ENCODE results near the gene SEZ6L. TPM values are rescaled to one million over a fixed set of nuclear protein-coding genes. Genes with fewer than 3 reads are reported as not detected.

Gene SEZ6L
- total RNA-seq, 2 experiments from 2014 or later, result 0.05 TPM; not detected in 1

DNA sequence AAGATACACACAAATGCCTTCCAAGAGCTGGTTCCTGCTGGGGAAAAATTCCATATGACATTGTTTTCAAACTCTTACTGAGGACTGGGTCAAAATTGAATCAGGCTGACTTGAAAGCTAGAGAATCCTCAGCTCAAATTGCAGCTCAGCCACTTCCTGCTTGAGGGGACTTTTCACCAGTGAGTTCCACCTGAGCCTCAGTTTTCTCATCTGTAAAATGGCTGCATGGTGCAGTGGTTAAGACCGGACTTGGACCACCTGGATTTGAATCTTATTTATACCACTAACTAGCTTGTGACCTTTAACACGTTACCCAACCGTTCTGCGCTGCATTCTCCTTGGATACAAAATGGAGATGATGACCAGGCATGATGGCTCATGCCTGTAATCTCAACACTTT lies 189.9 kb downstream of the SEZ6L start:
- TF ChIP-seq, protein P1, sequence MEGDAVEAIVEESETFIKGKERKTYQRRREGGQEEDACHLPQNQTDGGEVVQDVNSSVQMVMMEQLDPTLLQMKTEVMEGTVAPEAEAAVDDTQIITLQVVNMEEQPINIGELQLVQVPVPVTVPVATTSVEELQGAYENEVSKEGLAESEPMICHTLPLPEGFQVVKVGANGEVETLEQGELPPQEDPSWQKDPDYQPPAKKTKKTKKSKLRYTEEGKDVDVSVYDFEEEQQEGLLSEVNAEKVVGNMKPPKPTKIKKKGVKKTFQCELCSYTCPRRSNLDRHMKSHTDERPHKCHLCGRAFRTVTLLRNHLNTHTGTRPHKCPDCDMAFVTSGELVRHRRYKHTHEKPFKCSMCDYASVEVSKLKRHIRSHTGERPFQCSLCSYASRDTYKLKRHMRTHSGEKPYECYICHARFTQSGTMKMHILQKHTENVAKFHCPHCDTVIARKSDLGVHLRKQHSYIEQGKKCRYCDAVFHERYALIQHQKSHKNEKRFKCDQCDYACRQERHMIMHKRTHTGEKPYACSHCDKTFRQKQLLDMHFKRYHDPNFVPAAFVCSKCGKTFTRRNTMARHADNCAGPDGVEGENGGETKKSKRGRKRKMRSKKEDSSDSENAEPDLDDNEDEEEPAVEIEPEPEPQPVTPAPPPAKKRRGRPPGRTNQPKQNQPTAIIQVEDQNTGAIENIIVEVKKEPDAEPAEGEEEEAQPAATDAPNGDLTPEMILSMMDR (IDR thresholded peaks at IDR 0.05), result no peak
- no peaks in the 10 kb centered on the region for H3K36me3 Mint-ChIP-seq (ENCODE audit: low read depth)
- CTCF ChIA-PET, result interaction anchor here (2.0 kb wide), 1 partner anchor 8 kb away, joined by 6 read pairs; no protein-coding TSS in a partner anchor
- H3K4me3 Mint-ChIP-seq, result no peak overlapping the region
- ATAC-seq (ENCODE audit: poor library complexity), result no peak
- H3K9me3 Mint-ChIP-seq, result no peaks in the 10 kb centered on the region
- peaks cover 6% of the 10 kb centered on the region for H3K4me1 Mint-ChIP-seq (ENCODE audit: low read depth)
- peaks cover 29% of the 10 kb centered on the region for H3K27me3 Mint-ChIP-seq
- intact Hi-C loops (cut with DNase I, micrococcal nuclease), result no loop called here
- DNase-seq, result no peak
- Histone ChIP-seq H3K27ac (ENCODE audit: low read depth in 1 of 2, low read length in 2 of 2) (no peak overlapping the region), H3K27me3 (ENCODE audit: control insufficient read depth in 1 of 2, insufficient read depth in 2 of 2, low read length in 2 of 2) (peaks cover 2 to 11% of the 10 kb centered on the region in 2 experiments), H3K9me3 (ENCODE audit: control insufficient read depth in 1 of 2, insufficient read depth in 1 of 2, low read length in 2 of 2) (no peaks in the 10 kb centered on the region), H3K36me3 (ENCODE audit: insufficient read depth, low read length) (no peaks in the 10 kb centered on the region), H3K4me1 (ENCODE audit: insufficient read depth, low read length) (peaks cover 8% of the 10 kb centered on the region), H3K4me3 (ENCODE audit: low read length) (no peak overlapping the region)
- POLR2A ChIA-PET, result no interaction called here
- no peak overlapping the region for H3K27ac Mint-ChIP-seq

DNA sequence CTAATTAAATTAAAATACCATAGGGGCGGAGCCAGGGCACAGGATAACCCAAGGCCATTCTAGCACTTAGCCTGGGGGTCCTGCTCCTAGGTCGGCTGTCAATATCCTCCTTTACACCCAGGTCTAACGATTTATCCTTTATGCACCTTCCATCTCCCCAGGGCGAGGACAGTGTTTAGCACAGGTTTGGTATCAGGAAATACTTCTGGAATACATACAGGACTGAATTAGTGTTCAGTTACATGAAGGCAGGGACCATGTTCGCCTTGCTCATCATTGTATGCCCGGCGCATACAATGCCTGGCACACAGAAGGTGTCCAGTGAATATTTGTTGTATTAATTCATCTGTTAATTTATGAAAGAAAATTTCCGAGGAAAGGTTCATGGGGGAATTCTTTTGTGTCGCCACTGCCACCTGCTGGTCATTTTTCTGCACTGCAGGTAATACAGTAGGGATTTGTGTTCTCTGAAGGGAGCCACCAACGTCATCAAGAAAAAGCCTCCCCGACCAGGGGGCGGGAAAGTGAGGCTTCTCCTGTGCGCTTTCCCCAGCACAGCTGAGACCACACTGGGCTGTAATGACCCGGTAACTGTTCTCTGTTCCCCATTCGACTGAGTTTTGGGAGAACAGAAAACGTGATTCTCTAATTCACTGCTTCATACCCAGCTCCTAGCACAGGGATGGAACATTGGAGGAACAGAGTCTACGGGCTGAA lies 191.1 kb downstream of the SEZ6L start:
- no peaks in the 10 kb centered on the region for H3K9me3 ChIP-seq (ENCODE audit: control insufficient read depth in 1 of 2, insufficient read depth in 1 of 2, low read length in 2 of 2)
- Mint-ChIP-seq H3K4me1 (ENCODE audit: low read depth) (peaks cover 6% of the 10 kb centered on the region), H3K4me3 (no peak overlapping the region), H3K36me3 (ENCODE audit: low read depth) (no peaks in the 10 kb centered on the region), H3K27ac (no peak overlapping the region), H3K9me3 (no peaks in the 10 kb centered on the region), H3K27me3 (peaks cover 20% of the 10 kb centered on the region)
- CTCF ChIA-PET, result no interaction called here
- no peaks in the 10 kb centered on the region for H3K36me3 ChIP-seq (ENCODE audit: insufficient read depth, low read length)
- no peak overlapping the region for H3K27ac ChIP-seq (ENCODE audit: low read depth in 1 of 2, low read length in 2 of 2)
- intact Hi-C loops (cut with DNase I, micrococcal nuclease), result loop anchor here (1.0 to 5.0 kb wide), 2 partner anchors 898 to 1158 kb away; no protein-coding TSS in a partner anchor
- H3K4me3 ChIP-seq (ENCODE audit: low read length), result no peak overlapping the region
- TF ChIP-seq, protein P1 (IDR thresholded peaks at IDR 0.05), result peak; percentile 95
- H3K27me3 ChIP-seq (ENCODE audit: control insufficient read depth in 1 of 2, insufficient read depth in 2 of 2, low read length in 2 of 2), result peaks cover 0 to 11% of the 10 kb centered on the region in 2 experiments
- POLR2A ChIA-PET, result no interaction called here
- DNase-seq, result peak; percentile 29 to 84 (median 58)
- peak; percentile 66 for ATAC-seq (ENCODE audit: poor library complexity)
- peaks cover 8% of the 10 kb centered on the region for H3K4me1 ChIP-seq (ENCODE audit: insufficient read depth, low read length)

DNA sequence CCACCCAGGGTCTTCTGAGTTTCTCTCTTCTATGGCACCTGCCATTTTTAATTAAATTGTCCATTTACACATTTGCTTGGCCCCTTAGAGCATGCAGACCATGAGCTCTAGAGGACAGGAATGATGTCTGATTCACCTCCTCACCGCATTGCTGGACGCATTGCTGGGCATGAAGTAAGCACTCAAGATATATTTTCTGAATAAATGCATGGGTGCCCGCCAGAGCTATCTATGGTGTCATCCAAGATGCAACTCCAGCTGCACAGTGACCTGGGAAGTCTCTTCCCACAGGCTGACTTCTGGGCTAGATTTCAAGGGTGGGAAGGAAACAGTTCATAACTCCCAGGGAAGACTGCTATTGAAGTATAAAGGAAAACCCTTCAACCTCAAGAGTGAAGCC lies 193.2 kb downstream of the SEZ6L start:
- DNase-seq, result no peak

More for the DNA sequence above, 193.2 kb downstream of the SEZ6L start:
- Histone ChIP-seq H3K4me1 (ENCODE audit: insufficient read depth, low read length) (peaks cover 8% of the 10 kb centered on the region), H3K36me3 (ENCODE audit: insufficient read depth, low read length) (no peaks in the 10 kb centered on the region), H3K9me3 (ENCODE audit: control insufficient read depth in 1 of 2, insufficient read depth in 1 of 2, low read length in 2 of 2) (no peaks in the 10 kb centered on the region), H3K4me3 (ENCODE audit: low read length) (no peak overlapping the region), H3K27me3 (ENCODE audit: control insufficient read depth in 1 of 2, insufficient read depth in 2 of 2, low read length in 2 of 2) (peaks cover 0 to 11% of the 10 kb centered on the region in 2 experiments), H3K27ac (ENCODE audit: low read depth in 1 of 2, low read length in 2 of 2) (no peak overlapping the region)
- Mint-ChIP-seq H3K27ac (no peak overlapping the region), H3K4me1 (ENCODE audit: low read depth) (peaks cover 6% of the 10 kb centered on the region), H3K36me3 (ENCODE audit: low read depth) (no peaks in the 10 kb centered on the region), H3K4me3 (no peak overlapping the region), H3K9me3 (no peaks in the 10 kb centered on the region), H3K27me3 (peaks cover 21% of the 10 kb centered on the region)
- POLR2A ChIA-PET, result no interaction called here
- intact Hi-C loops (cut with DNase I, micrococcal nuclease), result loop anchor here in 1 of 2 experiments (5.0 kb wide), 1 partner anchor 1160 kb away; no protein-coding TSS in a partner anchor
- ATAC-seq (ENCODE audit: poor library complexity), result no peak
- TF ChIP-seq, protein P1 (IDR thresholded peaks at IDR 0.05), result no peak
- CTCF ChIA-PET, result interaction anchor here (1.4 kb wide), 1 partner anchor 98 kb away, joined by 3 read pairs; no protein-coding TSS in a partner anchor

Measured in CD4-positive, alpha-beta T cell (primary cell).